SK-N-SH (cell line): ENCODE data around the gene CLDN5. TPM values are rescaled to one million over a fixed set of nuclear protein-coding genes. Genes with fewer than 3 reads are reported as not detected.

ENCODE experiments used
- CTCF ChIA-PET: fragments of 300-600, 350-600 bp; formaldehyde crosslinking; extraction: SDS; loops from one replicate; lab custom pipeline; 2021; lab: Yijun Ruan, JAX
- POLR2A ChIA-PET: fragments of 350-600 bp; sonication (Branson Sonifier 250); formaldehyde crosslinking; extraction: SDS; loops from one replicate; lab custom pipeline; 2020; ENCODE audit warnings: antibody characterized with exemption, inconsistent platforms; lab: Yijun Ruan, JAX
- DNase-seq: peaks from one replicate; pipeline ENCODE4 v3.0.0; 2012
- H2AFZ ChIP-seq: fragments of 200-600 bp; sonication (generic); 2 replicates; pipeline ENCODE4 v1.8.1; 2016; ENCODE audit warnings: antibody characterized with exemption, mild to moderate bottlenecking, low read depth
- H3F3A ChIP-seq: fragments of 200-600 bp; sonication (generic); replicated peaks from 2 replicates; pipeline ENCODE3; 2016; ENCODE audit warnings: antibody characterized with exemption, mild to moderate bottlenecking; ENCODE audit not compliant: insufficient read depth
- H3K27ac ChIP-seq, 2 experiments: fragments of 200-500 bp in 1 of 2; fragments of 200-600 bp in 1 of 2; sonication (Bioruptor generic) in 1 of 2; sonication (generic), shearing (Covaris generic) in 1 of 2; 2 replicates each; pipeline versions ENCODE4 v1.5.1 to v1.6.1; 2014 to 2016; ENCODE audit warnings: low read depth in 2 of 2, inconsistent platforms in 1 of 2, low read length in 1 of 2, mild to moderate bottlenecking in 1 of 2, mixed read lengths in 1 of 2
- H3K27me3 ChIP-seq: fragments of 200-600 bp; sonication (generic), shearing (Covaris generic); 2 replicates; pipeline ENCODE4 v1.6.1; 2016; ENCODE audit warnings: mixed run types; ENCODE audit not compliant: insufficient read depth
- H3K36me3 ChIP-seq, 2 experiments: fragments of 200-500 bp in 1 of 2; fragments of 200-600 bp in 1 of 2; sonication (Bioruptor generic) in 1 of 2; sonication (generic) in 1 of 2; replicated peaks in 1 of 2; 2 replicates each; pipeline versions ENCODE3 to v1.5.1; 2014 to 2016; ENCODE audit warnings: low read length in 1 of 2, mild to moderate bottlenecking in 1 of 2; ENCODE audit not compliant: insufficient read depth in 2 of 2, control insufficient read depth in 1 of 2
- H3K4me1 ChIP-seq, 2 experiments: fragments of 200-500 bp in 1 of 2; fragments of 200-600 bp in 1 of 2; sonication (Bioruptor generic) in 1 of 2; sonication (generic), shearing (Covaris generic) in 1 of 2; 2 replicates each; pipeline versions ENCODE4 v1.5.1 to v1.6.1; 2014 to 2016; ENCODE audit warnings: low read depth in 1 of 2, low read length in 1 of 2, mixed run types in 1 of 2; ENCODE audit not compliant: insufficient read depth in 2 of 2, control insufficient read depth in 1 of 2
- H3K4me2 ChIP-seq: fragments of 200-600 bp; sonication (generic), shearing (Covaris generic); 2 replicates; pipeline ENCODE4 v1.6.1; 2017; ENCODE audit warnings: mixed run types
- H3K4me3 ChIP-seq, 2 experiments: fragments of 200-500 bp in 1 of 2; fragments of 200-600 bp in 1 of 2; sonication (Bioruptor generic) in 1 of 2; sonication (generic), shearing (Covaris generic) in 1 of 2; 2 replicates each; pipeline versions ENCODE4 v1.5.1 to v1.8.1; 2014 to 2016; ENCODE audit warnings: low read depth in 2 of 2, inconsistent platforms in 1 of 2, low read length in 1 of 2, mild to moderate bottlenecking in 1 of 2, mixed read lengths in 1 of 2, moderate library complexity in 1 of 2
- H3K79me2 ChIP-seq: fragments of 200-600 bp; sonication (generic); 2 replicates; pipeline ENCODE4 v1.8.1; 2017; ENCODE audit warnings: mild to moderate bottlenecking; ENCODE audit not compliant: insufficient read depth
- H3K9ac ChIP-seq: fragments of 200-600 bp; sonication (generic); 2 replicates; pipeline ENCODE4 v1.6.1; 2017; ENCODE audit warnings: mixed run types
- H3K9me2 ChIP-seq: fragments of 200-600 bp; sonication (generic); 2 replicates; pipeline ENCODE4 v1.6.1; 2017; ENCODE audit warnings: mixed run types
- H3K9me3 ChIP-seq: fragments of 200-600 bp; sonication (generic); 2 replicates; pipeline ENCODE4 v1.6.1; 2017; ENCODE audit warnings: mixed run types, mild to moderate bottlenecking, moderate library complexity
- H4K20me1 ChIP-seq: fragments of 200-600 bp; sonication (generic); 2 replicates; pipeline ENCODE4 v1.6.1; 2017; ENCODE audit warnings: mild to moderate bottlenecking, mixed run types; ENCODE audit not compliant: insufficient read depth
- ELF1 ChIP-seq: IDR thresholded peaks from 2 replicates; pipeline ENCODE4 v1.4.0; 2012
- EP300 ChIP-seq, 2 experiments: IDR thresholded peaks; 2 replicates each; pipeline versions ENCODE4 v1.4.0 to v1.6.1; 2012; ENCODE audit warnings: borderline replicate concordance in 1 of 2, low read depth in 1 of 2, low read length in 1 of 2
- EZH2phosphoT487 ChIP-seq: fragments of 200-600 bp; sonication (generic); IDR thresholded peaks from 2 replicates; pipeline ENCODE4 v1.6.1; 2017; ENCODE audit warnings: low read depth, mixed run types, mild to moderate bottlenecking, antibody characterized with exemption, moderate library complexity, borderline replicate concordance
- FOSL2 ChIP-seq: IDR thresholded peaks from 2 replicates; pipeline ENCODE4 v1.4.0; 2012; ENCODE audit warnings: low read depth, mild to moderate bottlenecking, moderate library complexity, borderline replicate concordance
- FOXJ3 ChIP-seq: sonication (generic); formaldehyde crosslinking; IDR thresholded peaks from 2 replicates; pipeline ENCODE4 v1.5.1; 2020; ENCODE audit warnings: mild to moderate bottlenecking, missing genetic modification reagents
- FOXM1 ChIP-seq: IDR thresholded peaks from 2 replicates; pipeline ENCODE4 v1.4.0; 2012; ENCODE audit warnings: low read depth, mild to moderate bottlenecking
- NRF1 ChIP-seq: IDR thresholded peaks from 2 replicates; pipeline ENCODE4 v1.6.1; 2012; ENCODE audit warnings: low read depth, mild to moderate bottlenecking, low read length
- PBX3 ChIP-seq: IDR thresholded peaks from 2 replicates; pipeline ENCODE4; 2012
- POLR2AphosphoS5 ChIP-seq: IDR thresholded peaks from 2 replicates; pipeline ENCODE4 v1.6.1; 2012; ENCODE audit warnings: low read depth, low read length
- RCOR1 ChIP-seq: fragments of 150-350 bp; IDR thresholded peaks from 2 replicates; pipeline ENCODE4 v1.6.1; 2017; ENCODE audit warnings: antibody characterized with exemption, low read length
- RFX5 ChIP-seq: IDR thresholded peaks from 2 replicates; pipeline ENCODE4 v1.6.1; 2012; ENCODE audit warnings: mild to moderate bottlenecking, improper control_type of control experiment, low read length
- RXRA ChIP-seq: IDR thresholded peaks from 2 replicates; pipeline ENCODE4 v1.4.0; 2012; ENCODE audit warnings: low read depth, mild to moderate bottlenecking, borderline replicate concordance
- SIN3A ChIP-seq: IDR thresholded peaks from 2 replicates; pipeline ENCODE4 v1.6.1; 2012; ENCODE audit warnings: low read depth, mild to moderate bottlenecking, low read length, moderate library complexity, borderline replicate concordance
- SMC3 ChIP-seq: IDR thresholded peaks from 2 replicates; pipeline ENCODE4 v1.6.1; 2012; ENCODE audit warnings: low read depth, low read length, improper control_type of control experiment
- TAF1 ChIP-seq: IDR thresholded peaks from 2 replicates; pipeline ENCODE4 v1.6.1; 2012; ENCODE audit warnings: low read depth, mild to moderate bottlenecking, low read length, moderate library complexity, borderline replicate concordance
- TEAD4 ChIP-seq: IDR thresholded peaks from 2 replicates; pipeline ENCODE4 v1.4.0; 2012; ENCODE audit warnings: mild to moderate bottlenecking, borderline replicate concordance; ENCODE audit not compliant: insufficient read depth
- USF1 ChIP-seq: IDR thresholded peaks from 2 replicates; pipeline ENCODE4 v1.4.0; 2012; ENCODE audit warnings: low read depth, borderline replicate concordance
- USF2 ChIP-seq: fragments of 150-350 bp; IDR thresholded peaks from 2 replicates; pipeline ENCODE4 v1.6.1; 2017; ENCODE audit warnings: antibody characterized with exemption, low read length, low read depth, borderline replicate concordance
- ZBTB33 ChIP-seq: IDR thresholded peaks from 2 replicates; pipeline ENCODE4 v1.4.0; 2012; ENCODE audit warnings: low read depth, borderline replicate concordance
- WGBS: methylation state at CpG from one replicate; pipeline ENCODE4 v1.1.6; 2017; ENCODE audit warnings: low lambda C conversion rate; 5-methylcytosine and 5-hydroxymethylcytosine counted together
- polyA plus RNA-seq, 3 experiments: library from polyadenylated mRNA; depleted of rRNA; stranded (reverse); fragments of >200 nt; gene quantifications; 2 replicates each; pipeline ENCODE4 v1.2.3, GENCODE V29; 2012

CLDN5 gene
- polyA plus RNA-seq, 1 of the 3 experiments (the other 2 are of a cell fraction): not detected

GRCh38 chr22:19553201-19553600, 29.0 kb upstream of the CLDN5 start:
- WGBS: 46% methylated on average over 2 of the region's 2 CpGs
- H3K36me3 ChIP-seq: no peaks in the 10 kb centered on the region
- no peak overlapping the region for H3K4me3 ChIP-seq
- H3K9me3 ChIP-seq: no peaks in the 10 kb centered on the region
- no peak for TF ChIP-seq FOXJ3 (CRISPR knock-in tag)
- TF ChIP-seq NRF1: no peak
- TF ChIP-seq ZBTB33: no peak
- TF ChIP-seq TAF1: no peak
- TF ChIP-seq USF2: no peak
- TF ChIP-seq ELF1: no peak
- TF ChIP-seq EZH2phosphoT487: no peak
- no peak for TF ChIP-seq RXRA
- no peak for TF ChIP-seq FOXM1
- no peak for TF ChIP-seq FOSL2
- no peak for TF ChIP-seq TEAD4
- TF ChIP-seq POLR2AphosphoS5: no peak
- TF ChIP-seq, all 33 proteins: peak for 0
- Histone ChIP-seq H3K79me2 (no peaks in the 10 kb centered on the region), H3K4me1 (no peaks in the 10 kb centered on the region), H2AFZ (no peak overlapping the region), H3K9ac (no peak overlapping the region), H4K20me1 (no peaks in the 10 kb centered on the region), H3F3A (no peaks in the 10 kb centered on the region), H3K27ac (no peak overlapping the region), H3K27me3 (no peaks in the 10 kb centered on the region; the same call in 1 of the 2 replicates), H3K4me2 (no peak overlapping the region), H3K9me2 (no peaks in the 10 kb centered on the region)
- CTCF ChIA-PET: no interaction called here
- POLR2A ChIA-PET: no interaction called here
- no peak for DNase-seq

GRCh38 chr22:19550382-19550781, 26.2 kb upstream of the CLDN5 start:
- Histone ChIP-seq H2AFZ (no peak overlapping the region), H3K9me3 (no peaks in the 10 kb centered on the region), H3K4me2 (no peak overlapping the region), H3K9ac (no peak overlapping the region), H3K27me3 (no peaks in the 10 kb centered on the region; the same call in 1 of the 2 replicates), H3K4me3 (no peak overlapping the region), H3K36me3 (no peaks in the 10 kb centered on the region), H3K27ac (no peak overlapping the region), H3K4me1 (no peaks in the 10 kb centered on the region), H4K20me1 (no peaks in the 10 kb centered on the region), H3K79me2 (no peaks in the 10 kb centered on the region), H3F3A (no peaks in the 10 kb centered on the region), H3K9me2 (no peaks in the 10 kb centered on the region)
- ChIA-PET CTCF (interaction anchor here (1.0 kb wide), 1 partner anchor 45 kb away, joined by 3 read pairs; no protein-coding TSS in a partner anchor), POLR2A (no interaction called here)
- 51% methylated on average over 7 of the region's 7 CpGs for WGBS
- DNase-seq: no peak
- TF ChIP-seq EZH2phosphoT487: no peak
- no peak for TF ChIP-seq USF1
- no peak for TF ChIP-seq RCOR1
- no peak for TF ChIP-seq RFX5
- no peak for TF ChIP-seq ZBTB33
- no peak for TF ChIP-seq SIN3A
- no peak for TF ChIP-seq RXRA
- TF ChIP-seq EP300 (IDR thresholded peaks at IDR 0.05; ENCODE audit: borderline replicate concordance in 1 of 2, low read depth in 1 of 2, low read length in 1 of 2): no peak
- TF ChIP-seq NRF1: no peak
- no peak for TF ChIP-seq POLR2AphosphoS5
- no peak for TF ChIP-seq USF2
- no peak for TF ChIP-seq SMC3
- no peak for TF ChIP-seq TAF1
- no peak for TF ChIP-seq PBX3
